Measurements from ENCODE around the gene RNF121. TPM values are rescaled to one million over a fixed set of nuclear protein-coding genes. Genes with fewer than 3 reads are reported as not detected.

Gene RNF121
- total and polyA plus RNA-seq, 4 donors: 10.2 to 31.1 (median 14.2) TPM

GRCh38 chr11:71962428-71963038 lies 33.7 kb downstream of the RNF121 start:
- no peaks in the 10 kb centered on the region for H3K27me3 ChIP-seq (ENCODE audit: control insufficient read depth in 4 of 4, insufficient read depth in 4 of 4, low read length in 3 of 4)

DNA sequence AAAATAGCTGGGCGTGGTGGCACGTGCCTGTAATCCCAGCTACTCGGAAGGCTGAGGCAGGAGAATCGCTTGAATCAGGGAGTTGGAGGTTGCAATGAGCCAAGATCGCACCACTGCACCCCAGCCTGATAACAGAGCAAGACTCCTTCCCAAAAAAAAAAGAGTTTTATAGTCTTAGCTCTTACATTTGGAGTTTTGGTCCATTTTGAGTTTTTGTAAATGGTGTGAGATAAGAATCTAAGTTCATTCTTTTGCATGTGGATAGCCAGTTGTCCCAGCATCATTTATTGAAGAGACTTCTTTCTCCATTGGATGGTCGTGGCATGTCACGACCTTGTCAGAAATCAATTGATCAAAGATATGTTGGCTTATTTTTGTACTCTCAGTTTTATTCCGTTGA lies 34.6 kb downstream of the RNF121 start:
- H3K36me3 ChIP-seq (ENCODE audit: control insufficient read depth in 4 of 4, insufficient read depth in 3 of 4, low read depth in 1 of 4, low read length in 3 of 4): peaks cover 0 to 22% (median 9%) of the 10 kb centered on the region in 4 donors
- H3K9ac ChIP-seq (ENCODE audit: low read depth in 1 of 2, low read length in 2 of 2): no peak overlapping the region
- no peaks in the 10 kb centered on the region for H3K27me3 ChIP-seq (ENCODE audit: control insufficient read depth in 4 of 4, insufficient read depth in 4 of 4, low read length in 3 of 4)
- no peaks in the 10 kb centered on the region for H3K9me3 ChIP-seq (ENCODE audit: control insufficient read depth in 4 of 4, low read length in 3 of 4)
- WGBS: 97% methylated on average over 8 of the region's 8 CpGs
- TF ChIP-seq RAD21 (IDR thresholded peaks at IDR 0.05): no peak
- TF ChIP-seq, protein P1, sequence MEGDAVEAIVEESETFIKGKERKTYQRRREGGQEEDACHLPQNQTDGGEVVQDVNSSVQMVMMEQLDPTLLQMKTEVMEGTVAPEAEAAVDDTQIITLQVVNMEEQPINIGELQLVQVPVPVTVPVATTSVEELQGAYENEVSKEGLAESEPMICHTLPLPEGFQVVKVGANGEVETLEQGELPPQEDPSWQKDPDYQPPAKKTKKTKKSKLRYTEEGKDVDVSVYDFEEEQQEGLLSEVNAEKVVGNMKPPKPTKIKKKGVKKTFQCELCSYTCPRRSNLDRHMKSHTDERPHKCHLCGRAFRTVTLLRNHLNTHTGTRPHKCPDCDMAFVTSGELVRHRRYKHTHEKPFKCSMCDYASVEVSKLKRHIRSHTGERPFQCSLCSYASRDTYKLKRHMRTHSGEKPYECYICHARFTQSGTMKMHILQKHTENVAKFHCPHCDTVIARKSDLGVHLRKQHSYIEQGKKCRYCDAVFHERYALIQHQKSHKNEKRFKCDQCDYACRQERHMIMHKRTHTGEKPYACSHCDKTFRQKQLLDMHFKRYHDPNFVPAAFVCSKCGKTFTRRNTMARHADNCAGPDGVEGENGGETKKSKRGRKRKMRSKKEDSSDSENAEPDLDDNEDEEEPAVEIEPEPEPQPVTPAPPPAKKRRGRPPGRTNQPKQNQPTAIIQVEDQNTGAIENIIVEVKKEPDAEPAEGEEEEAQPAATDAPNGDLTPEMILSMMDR (IDR thresholded peaks at IDR 0.05; ENCODE audit: low read depth, low read length, missing input control): no peak
- no peak for TF ChIP-seq TAF1 (conservative IDR thresholded peaks at IDR 0.05)
- no peak for TF ChIP-seq MAX (IDR thresholded peaks at IDR 0.05)
- TF ChIP-seq HNF4G (IDR thresholded peaks at IDR 0.05): no peak
- no peak for TF ChIP-seq YY1 (IDR thresholded peaks at IDR 0.05)
- no peak for TF ChIP-seq EGR1 (IDR thresholded peaks at IDR 0.05; ENCODE audit: low read depth in 2 of 2)
- TF ChIP-seq FOXA1 (IDR thresholded peaks at IDR 0.05): no peak
- no peak for TF ChIP-seq ATF3 (IDR thresholded peaks at IDR 0.05)
- TF ChIP-seq SP1 (IDR thresholded peaks at IDR 0.05): no peak
- TF ChIP-seq NR2F2 (IDR thresholded peaks at IDR 0.05): no peak
- TF ChIP-seq GABPA (IDR thresholded peaks at IDR 0.05 in 1 of 2, conservative IDR thresholded peaks at IDR 0.05 in 1 of 2): no peak
- TF ChIP-seq RXRA (IDR thresholded peaks at IDR 0.05): no peak
- TF ChIP-seq ZBTB33 (IDR thresholded peaks at IDR 0.05): no peak
- no peaks in the 10 kb centered on the region for H3K4me1 ChIP-seq (ENCODE audit: control insufficient read depth in 4 of 4, insufficient read depth in 4 of 4, low read length in 3 of 4)
- no peak overlapping the region for H3K4me3 ChIP-seq (ENCODE audit: low read depth in 1 of 3, low read length in 3 of 3)
- no peak for DNase-seq (ENCODE audit: low spot score)
- no peak overlapping the region for H3K27ac ChIP-seq (ENCODE audit: low read depth in 1 of 2, low read length in 2 of 2)

More at GRCh38 chr11:71962428-71963038, 33.7 kb downstream of the RNF121 start:
- no peak overlapping the region for H3K9ac ChIP-seq (ENCODE audit: low read depth in 1 of 2, low read length in 2 of 2)
- no peak for TF ChIP-seq HNF4A (conservative IDR thresholded peaks at IDR 0.05)
- TF ChIP-seq GABPA (IDR thresholded peaks at IDR 0.05 in 1 of 2, conservative IDR thresholded peaks at IDR 0.05 in 1 of 2): no peak
- TF ChIP-seq RAD21 (IDR thresholded peaks at IDR 0.05): no peak
- TF ChIP-seq, protein P1 (IDR thresholded peaks at IDR 0.05; ENCODE audit: low read depth, low read length, missing input control): no peak
- no peak for TF ChIP-seq FOXA2 (IDR thresholded peaks at IDR 0.05)
- no peak for TF ChIP-seq TAF1 (conservative IDR thresholded peaks at IDR 0.05)
- TF ChIP-seq YY1 (IDR thresholded peaks at IDR 0.05): no peak
- no peak for TF ChIP-seq RXRA (IDR thresholded peaks at IDR 0.05)
- TF ChIP-seq ZBTB33 (IDR thresholded peaks at IDR 0.05): no peak
- no peak for TF ChIP-seq SP1 (IDR thresholded peaks at IDR 0.05)
- H3K4me1 ChIP-seq (ENCODE audit: control insufficient read depth in 4 of 4, insufficient read depth in 4 of 4, low read length in 3 of 4): no peaks in the 10 kb centered on the region
- 67% methylated on average over 2 of the region's 2 CpGs for WGBS
- H3K4me3 ChIP-seq (ENCODE audit: low read depth in 1 of 3, low read length in 3 of 3): no peak overlapping the region
- H3K9me3 ChIP-seq (ENCODE audit: control insufficient read depth in 4 of 4, low read length in 3 of 4): no peaks in the 10 kb centered on the region
- no peak overlapping the region for H3K27ac ChIP-seq (ENCODE audit: low read depth in 1 of 2, low read length in 2 of 2)
- no peak for DNase-seq (ENCODE audit: low spot score)
- peaks cover 0 to 17% (median 6%) of the 10 kb centered on the region in 4 donors for H3K36me3 ChIP-seq (ENCODE audit: control insufficient read depth in 4 of 4, insufficient read depth in 3 of 4, low read depth in 1 of 4, low read length in 3 of 4)
